Measurements from ENCODE around the gene GPR62. TPM values are rescaled to one million over a fixed set of nuclear protein-coding genes. Genes with fewer than 3 reads are reported as not detected.

Gene GPR62
- total RNA-seq, 2 donors from 2014 or later = not detected

DNA sequence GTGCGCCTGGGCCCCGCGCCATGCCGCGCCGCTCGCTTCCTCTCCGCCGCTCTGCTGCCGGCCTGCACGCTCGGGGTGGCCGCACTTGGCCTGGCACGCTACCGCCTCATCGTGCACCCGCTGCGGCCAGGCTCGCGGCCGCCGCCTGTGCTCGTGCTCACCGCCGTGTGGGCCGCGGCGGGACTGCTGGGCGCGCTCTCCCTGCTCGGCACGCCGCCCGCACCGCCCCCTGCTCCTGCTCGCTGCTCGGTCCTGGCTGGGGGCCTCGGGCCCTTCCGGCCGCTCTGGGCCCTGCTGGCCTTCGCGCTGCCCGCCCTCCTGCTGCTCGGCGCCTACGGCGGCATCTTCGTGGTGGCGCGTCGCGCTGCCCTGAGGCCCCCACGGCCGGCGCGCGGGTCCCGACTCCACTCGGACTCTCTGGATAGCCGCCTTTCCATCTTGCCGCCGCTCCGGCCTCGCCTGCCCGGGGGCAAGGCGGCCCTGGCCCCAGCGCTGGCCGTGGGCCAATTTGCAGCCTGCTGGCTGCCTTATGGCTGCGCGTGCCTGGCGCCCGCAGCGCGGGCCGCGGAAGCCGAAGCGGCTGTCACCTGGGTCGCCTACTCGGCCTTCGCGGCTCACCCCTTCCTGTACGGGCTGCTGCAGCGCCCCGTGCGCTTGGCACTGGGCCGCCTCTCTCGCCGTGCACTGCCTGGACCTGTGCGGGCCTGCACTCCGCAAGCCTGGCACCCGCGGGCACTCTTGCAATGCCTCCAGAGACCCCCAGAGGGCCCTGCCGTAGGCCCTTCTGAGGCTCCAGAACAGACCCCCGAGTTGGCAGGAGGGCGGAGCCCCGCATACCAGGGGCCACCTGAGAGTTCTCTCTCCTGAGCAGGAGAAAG is 951 bp downstream of the GPR62 start:
- H3K9me3 Mint-ChIP-seq = no peaks in the 10 kb centered on the region
- DNase-seq (ENCODE audit: low spot score) = no peak
- ATAC-seq = peak; percentile 58 to 68
- H3K4me3 Mint-ChIP-seq = no peak overlapping the region
- peaks cover 22 to 25% of the 10 kb centered on the region in 2 donors for H3K27me3 Mint-ChIP-seq
- no peaks in the 10 kb centered on the region for H3K36me3 Mint-ChIP-seq
- no peak overlapping the region for H3K27ac Mint-ChIP-seq
- H3K4me1 Mint-ChIP-seq (ENCODE audit: low read depth in 2 of 2) = peaks cover 0 to 4% of the 10 kb centered on the region in 2 donors

DNA sequence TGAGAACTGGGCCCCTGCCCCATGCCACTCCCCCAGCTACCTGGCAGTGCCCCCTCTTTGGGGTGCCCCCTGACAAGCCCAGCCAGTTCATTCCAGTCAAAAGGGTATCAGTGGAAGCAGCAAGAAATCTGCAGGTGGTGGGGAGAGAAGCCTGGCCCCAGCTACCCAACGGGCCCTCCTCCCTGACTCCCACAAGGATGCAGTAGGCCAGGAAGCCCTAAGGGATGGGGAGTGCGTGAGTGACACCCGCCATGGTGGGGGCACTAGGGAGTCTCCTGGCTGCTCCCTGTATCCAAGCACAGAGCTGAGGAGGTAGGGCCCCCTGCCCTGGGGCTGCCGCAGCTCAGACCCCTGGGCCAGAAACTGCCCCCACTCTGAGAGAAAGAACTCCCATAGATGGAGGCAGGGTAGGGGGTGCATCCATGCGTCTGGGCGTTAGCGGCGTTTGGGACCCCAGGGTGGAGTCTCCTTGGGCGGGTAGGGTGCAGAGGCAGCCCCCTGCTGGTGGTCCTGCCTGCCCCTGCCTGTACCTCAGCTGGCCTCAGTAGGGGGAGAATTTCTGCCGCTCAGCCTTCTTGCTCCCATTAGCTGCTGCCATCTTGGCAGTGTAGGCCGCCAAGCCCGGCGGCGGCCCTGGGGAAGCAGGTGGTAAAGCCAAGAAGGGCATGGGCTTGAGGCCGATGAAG is 2.5 kb downstream of the GPR62 start:
- peaks cover 22% of the 10 kb centered on the region in 2 donors for H3K27me3 Mint-ChIP-seq
- DNase-seq (ENCODE audit: low spot score) (no peak), ATAC-seq (no peak)
- no peaks in the 10 kb centered on the region for H3K9me3 Mint-ChIP-seq
- H3K4me1 Mint-ChIP-seq (ENCODE audit: low read depth in 2 of 2) = peaks cover 0 to 4% of the 10 kb centered on the region in 2 donors
- no peak overlapping the region for H3K4me3 Mint-ChIP-seq
- H3K36me3 Mint-ChIP-seq = no peaks in the 10 kb centered on the region
- no peak overlapping the region for H3K27ac Mint-ChIP-seq

DNA sequence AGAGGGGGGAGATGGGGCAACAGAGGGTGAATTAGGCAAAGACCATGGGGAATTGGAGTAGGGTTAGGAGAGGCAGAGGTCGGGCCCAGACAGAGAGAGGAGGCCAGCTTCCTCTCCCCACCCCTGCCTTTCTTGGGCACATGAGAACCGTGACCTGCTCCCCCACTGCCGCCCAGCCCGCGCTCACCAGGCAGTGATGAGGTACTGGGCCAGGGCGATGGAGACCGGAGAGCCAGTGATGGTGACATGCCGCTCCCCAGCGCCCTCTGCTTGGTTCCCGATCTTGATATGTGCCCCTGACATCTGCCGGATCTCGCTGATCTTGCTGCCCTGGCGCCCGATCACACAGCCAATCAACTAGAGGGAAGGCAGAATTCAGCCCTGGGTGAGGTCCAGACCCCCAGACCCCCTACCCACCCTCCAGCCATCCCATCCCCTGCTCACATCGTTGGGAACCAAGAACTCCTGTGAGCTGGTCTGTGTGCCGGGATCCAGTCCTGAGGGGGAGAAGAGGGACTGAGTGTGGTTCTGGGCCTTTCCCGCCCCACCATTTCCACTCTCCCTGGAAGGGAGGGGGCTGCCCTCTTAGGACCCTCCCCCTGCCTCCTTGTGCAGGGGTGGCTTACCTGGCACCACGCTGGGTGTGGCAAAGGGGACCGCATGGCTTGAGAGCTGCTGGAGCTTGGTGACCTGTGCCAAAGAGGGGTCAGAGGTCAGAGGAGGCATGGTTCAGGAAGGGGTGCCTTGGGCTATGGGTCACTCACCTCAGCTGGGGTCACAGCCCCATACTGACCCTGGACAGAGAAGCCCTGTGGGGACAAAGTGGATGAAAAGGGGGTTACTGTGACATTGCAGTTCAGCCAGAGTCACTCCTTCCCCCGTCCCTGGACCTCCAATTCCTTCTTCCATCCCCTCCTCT is 3.7 kb downstream of the GPR62 start:
- H3K27me3 Mint-ChIP-seq = peaks cover 12 to 13% of the 10 kb centered on the region in 2 donors
- H3K36me3 Mint-ChIP-seq = no peaks in the 10 kb centered on the region
- ATAC-seq = no peak
- H3K9me3 Mint-ChIP-seq = no peaks in the 10 kb centered on the region
- peaks cover 0 to 4% of the 10 kb centered on the region in 2 donors for H3K4me1 Mint-ChIP-seq (ENCODE audit: low read depth in 2 of 2)
- no peak for DNase-seq (ENCODE audit: low spot score)
- H3K4me3 Mint-ChIP-seq = no peak overlapping the region
- H3K27ac Mint-ChIP-seq = no peak overlapping the region

DNA sequence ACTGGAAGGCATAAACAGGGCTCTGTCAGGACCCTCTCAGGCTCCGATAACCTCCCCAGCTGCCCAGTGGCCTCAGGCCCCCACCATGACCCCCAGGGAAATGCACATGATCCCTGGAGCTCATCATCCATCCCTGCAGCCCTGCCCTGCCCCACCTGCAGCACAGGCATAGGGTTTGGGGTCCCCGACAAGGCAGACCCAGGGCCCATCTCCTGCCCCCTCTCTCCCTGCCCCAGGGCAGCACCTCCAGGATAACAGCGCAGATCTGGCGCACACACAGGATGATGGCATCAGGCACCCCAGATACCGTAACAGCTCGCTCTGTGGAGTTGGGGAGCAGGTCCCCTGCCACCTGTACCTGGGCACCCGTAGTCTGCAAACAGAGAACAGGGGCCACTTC is 4.5 kb downstream of the GPR62 start:
- H3K9me3 Mint-ChIP-seq = no peaks in the 10 kb centered on the region
- peaks cover 0 to 6% of the 10 kb centered on the region in 2 donors for H3K4me1 Mint-ChIP-seq (ENCODE audit: low read depth in 2 of 2)
- no peak overlapping the region for H3K4me3 Mint-ChIP-seq
- no peaks in the 10 kb centered on the region for H3K36me3 Mint-ChIP-seq
- ATAC-seq (no peak), DNase-seq (ENCODE audit: low spot score) (no peak)
- no peak overlapping the region for H3K27ac Mint-ChIP-seq
- H3K27me3 Mint-ChIP-seq = peaks cover 4 to 9% of the 10 kb centered on the region in 2 donors

DNA sequence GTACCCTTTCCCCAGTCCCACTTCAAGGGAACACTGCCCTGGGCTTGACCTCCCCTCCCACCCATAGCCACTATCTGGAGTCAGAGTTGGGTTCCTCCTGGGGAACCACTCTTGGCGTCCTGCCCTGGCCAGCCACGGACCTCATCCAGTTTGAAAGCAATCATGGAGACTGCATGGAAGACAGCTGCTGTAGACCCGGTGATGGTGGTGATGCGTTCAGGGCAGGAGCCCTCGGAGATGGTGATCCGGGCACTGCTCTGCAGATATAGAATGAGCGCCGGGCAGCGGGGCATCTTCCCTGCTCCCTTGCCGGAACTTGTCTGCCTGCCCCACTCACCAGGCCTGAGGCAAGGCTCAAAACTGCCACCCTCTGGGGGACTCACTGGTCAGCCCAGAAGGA is 5.2 kb downstream of the GPR62 start:
- no peak overlapping the region for H3K4me3 Mint-ChIP-seq
- peaks cover 6 to 7% of the 10 kb centered on the region in 2 donors for H3K4me1 Mint-ChIP-seq (ENCODE audit: low read depth in 2 of 2)
- no peak overlapping the region for H3K27ac Mint-ChIP-seq
- H3K27me3 Mint-ChIP-seq = peaks cover 0 to 11% of the 10 kb centered on the region in 2 donors
- no peak for ATAC-seq
- H3K36me3 Mint-ChIP-seq = no peaks in the 10 kb centered on the region
- DNase-seq (ENCODE audit: low spot score) = no peak
- no peaks in the 10 kb centered on the region for H3K9me3 Mint-ChIP-seq

DNA sequence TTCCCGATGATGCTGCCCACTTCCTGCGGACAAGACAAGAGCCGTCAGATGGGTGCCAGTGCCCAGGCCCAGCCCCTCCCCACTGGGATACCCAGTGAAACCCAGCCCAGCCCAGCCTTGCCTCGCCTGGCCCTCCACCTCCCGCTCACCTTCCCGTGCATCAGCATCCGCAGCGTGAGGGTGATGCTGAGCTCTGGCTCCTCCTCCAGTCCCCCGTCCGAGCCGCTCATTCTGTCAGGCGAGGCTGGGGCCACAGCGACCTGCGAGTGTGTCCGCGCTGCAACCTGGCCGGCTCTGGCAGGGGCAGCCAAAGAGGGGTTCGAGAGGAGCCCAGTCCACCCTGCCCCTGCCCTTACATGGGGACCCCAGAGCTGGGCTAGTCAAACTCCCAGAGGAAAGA is 5.8 kb downstream of the GPR62 start:
- Mint-ChIP-seq H3K4me1 (ENCODE audit: low read depth in 2 of 2) (peaks cover 7 to 11% of the 10 kb centered on the region in 2 donors), H3K27me3 (peaks cover 0 to 12% of the 10 kb centered on the region in 2 donors), H3K27ac (no peak overlapping the region), H3K9me3 (no peaks in the 10 kb centered on the region), H3K4me3 (no peak overlapping the region), H3K36me3 (no peaks in the 10 kb centered on the region)
- DNase-seq (ENCODE audit: low spot score) (no peak), ATAC-seq (no peak)

DNA sequence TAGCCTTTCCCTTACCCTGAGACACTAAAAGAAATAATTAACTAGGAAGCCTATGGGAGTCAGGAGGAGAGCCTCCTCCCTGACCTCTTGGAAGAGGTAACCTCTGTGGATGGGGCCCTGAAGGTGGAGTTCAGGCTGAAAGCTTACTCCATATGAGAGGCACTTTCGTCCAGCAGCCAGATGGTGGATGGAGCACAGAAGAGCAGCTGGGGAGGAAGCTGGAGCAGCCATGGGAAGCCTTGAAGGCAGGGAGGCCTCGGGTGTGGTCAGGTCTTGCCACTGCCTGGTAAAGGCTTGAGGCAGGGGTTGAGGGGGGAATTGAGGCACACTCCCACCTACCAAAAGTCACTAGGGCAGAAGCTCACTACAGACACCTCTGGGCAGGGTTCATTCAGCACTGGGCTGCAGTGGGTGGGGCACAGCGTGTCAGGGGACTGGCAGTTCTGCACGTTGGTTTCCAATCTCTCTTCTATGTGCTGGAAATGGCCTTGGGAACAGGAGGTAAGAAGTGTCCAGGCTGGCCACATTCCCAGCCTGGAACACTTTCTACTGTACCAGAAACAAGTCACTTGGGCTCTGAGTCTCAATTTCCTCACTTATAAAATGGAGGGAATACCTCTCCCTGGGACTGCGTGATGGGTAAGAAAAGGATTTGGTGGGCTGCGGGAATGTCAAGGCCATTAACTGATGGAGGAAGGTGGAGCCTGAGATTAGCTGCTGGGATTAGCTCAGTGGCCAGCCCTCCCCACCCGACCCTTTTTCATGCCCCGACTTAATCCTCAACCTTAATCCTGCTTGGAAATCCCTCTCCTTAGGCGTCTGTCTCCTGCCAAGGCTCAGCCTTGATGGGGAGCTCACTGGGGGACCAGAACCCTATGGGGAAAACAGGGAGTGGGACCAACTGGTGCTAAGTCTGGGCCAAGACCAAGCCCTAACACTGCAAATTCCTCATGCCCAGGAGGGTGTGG is 6.7 kb downstream of the GPR62 start:
- ATAC-seq (no peak), DNase-seq (ENCODE audit: low spot score) (no peak)
- Mint-ChIP-seq H3K27ac (no peak overlapping the region), H3K4me3 (no peak overlapping the region), H3K9me3 (no peaks in the 10 kb centered on the region), H3K4me1 (ENCODE audit: low read depth in 2 of 2) (peaks cover 5 to 11% of the 10 kb centered on the region in 2 donors), H3K27me3 (peaks cover 0 to 12% of the 10 kb centered on the region in 2 donors), H3K36me3 (no peaks in the 10 kb centered on the region)

DNA sequence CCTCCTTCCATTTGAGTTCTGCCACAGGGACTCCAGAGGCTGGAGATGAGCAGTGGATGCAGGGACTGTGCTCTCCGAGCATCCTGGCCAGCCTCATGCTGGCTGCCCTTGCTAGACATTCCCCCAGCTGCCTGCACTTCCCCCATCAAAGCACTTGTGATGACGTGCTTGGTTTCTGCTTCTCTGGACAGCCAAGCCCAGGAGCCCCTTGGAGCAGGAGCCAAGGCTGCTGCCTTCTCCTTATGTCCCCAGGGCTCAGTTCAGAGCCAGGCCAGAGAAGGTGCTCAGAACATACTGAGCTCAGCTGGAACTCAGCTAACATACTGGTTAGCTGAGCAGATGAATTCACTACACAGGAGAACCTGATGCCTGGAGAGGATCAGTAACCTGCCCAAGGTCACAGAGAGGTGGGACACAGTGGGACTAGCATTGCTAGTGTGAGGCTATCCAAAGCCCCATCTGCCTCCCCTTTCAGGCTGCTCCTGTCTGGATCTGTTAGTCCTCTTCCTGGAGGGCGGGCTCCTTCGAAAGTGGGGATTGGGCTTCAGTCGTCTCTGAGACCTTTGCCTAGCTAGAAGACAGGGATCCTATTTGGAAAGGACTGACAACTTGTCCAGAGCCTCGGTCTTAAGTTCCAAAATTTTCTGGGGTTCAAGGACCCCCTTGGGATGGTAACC is 7.8 kb downstream of the GPR62 start:
- DNase-seq (ENCODE audit: low spot score) (no peak), ATAC-seq (no peak)
- no peak overlapping the region for H3K4me3 Mint-ChIP-seq
- peaks cover 0 to 12% of the 10 kb centered on the region in 2 donors for H3K27me3 Mint-ChIP-seq
- no peak overlapping the region for H3K27ac Mint-ChIP-seq
- no peaks in the 10 kb centered on the region for H3K36me3 Mint-ChIP-seq
- H3K9me3 Mint-ChIP-seq = no peaks in the 10 kb centered on the region
- H3K4me1 Mint-ChIP-seq (ENCODE audit: low read depth in 2 of 2) = peaks cover 8 to 11% of the 10 kb centered on the region in 2 donors

DNA sequence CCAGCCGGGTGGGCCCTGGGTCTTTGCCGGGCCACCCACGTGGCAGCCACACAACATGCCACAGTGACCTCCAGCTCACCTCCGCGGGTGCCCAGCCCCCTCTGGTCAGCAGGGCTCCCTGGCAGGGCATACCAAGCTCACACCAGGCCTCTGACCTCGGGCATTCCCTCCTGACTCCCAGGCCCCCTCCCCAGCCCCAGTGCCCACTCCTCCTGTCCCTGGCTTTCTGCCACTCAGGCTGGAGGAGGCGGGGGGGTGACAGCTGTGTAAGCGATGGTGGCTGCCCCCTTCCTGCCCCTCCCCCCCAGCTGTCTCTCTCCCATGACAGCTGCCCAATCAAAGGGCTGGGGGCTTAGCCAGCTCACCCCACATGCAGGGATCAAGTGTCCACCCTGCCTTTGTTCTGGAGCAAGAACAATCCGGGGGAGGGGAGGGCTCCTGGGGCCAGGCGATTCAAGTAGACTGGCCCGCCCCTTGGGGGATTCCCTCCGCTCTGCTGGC is 8.8 kb downstream of the GPR62 start:
- no peak for ATAC-seq
- no peaks in the 10 kb centered on the region for H3K36me3 Mint-ChIP-seq
- no peak overlapping the region for H3K4me3 Mint-ChIP-seq
- peaks cover 0 to 8% of the 10 kb centered on the region in 2 donors for H3K27me3 Mint-ChIP-seq
- no peaks in the 10 kb centered on the region for H3K9me3 Mint-ChIP-seq
- no peak overlapping the region for H3K27ac Mint-ChIP-seq
- DNase-seq (ENCODE audit: low spot score) = no peak
- H3K4me1 Mint-ChIP-seq (ENCODE audit: low read depth in 2 of 2) = peaks cover 8 to 11% of the 10 kb centered on the region in 2 donors

DNA sequence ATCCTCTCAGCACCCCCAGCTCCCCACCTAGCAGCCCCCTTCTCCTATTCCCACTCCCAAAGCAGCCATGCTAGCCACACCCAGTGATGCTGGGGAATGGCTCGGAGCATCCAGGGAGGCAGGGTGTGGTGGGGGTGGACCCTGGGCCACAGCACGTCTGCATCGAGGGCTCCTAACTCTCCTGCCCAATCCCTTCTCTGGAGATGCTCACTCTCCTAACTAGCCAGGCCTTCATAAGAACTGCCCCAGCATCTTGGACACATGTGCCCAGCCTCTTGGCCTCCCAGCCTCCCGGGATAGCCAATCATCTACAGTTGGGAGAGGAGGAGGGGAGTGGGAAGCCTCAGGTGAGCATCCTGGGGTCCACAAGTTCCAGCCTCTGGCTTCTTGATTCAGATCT is 9.3 kb downstream of the GPR62 start:
- peaks cover 0 to 8% of the 10 kb centered on the region in 2 donors for H3K27me3 Mint-ChIP-seq
- DNase-seq (ENCODE audit: low spot score) (no peak), ATAC-seq (no peak)
- peaks cover 8 to 11% of the 10 kb centered on the region in 2 donors for H3K4me1 Mint-ChIP-seq (ENCODE audit: low read depth in 2 of 2)
- H3K27ac Mint-ChIP-seq = no peak overlapping the region
- no peaks in the 10 kb centered on the region for H3K9me3 Mint-ChIP-seq
- no peak overlapping the region for H3K4me3 Mint-ChIP-seq
- H3K36me3 Mint-ChIP-seq = no peaks in the 10 kb centered on the region

DNA sequence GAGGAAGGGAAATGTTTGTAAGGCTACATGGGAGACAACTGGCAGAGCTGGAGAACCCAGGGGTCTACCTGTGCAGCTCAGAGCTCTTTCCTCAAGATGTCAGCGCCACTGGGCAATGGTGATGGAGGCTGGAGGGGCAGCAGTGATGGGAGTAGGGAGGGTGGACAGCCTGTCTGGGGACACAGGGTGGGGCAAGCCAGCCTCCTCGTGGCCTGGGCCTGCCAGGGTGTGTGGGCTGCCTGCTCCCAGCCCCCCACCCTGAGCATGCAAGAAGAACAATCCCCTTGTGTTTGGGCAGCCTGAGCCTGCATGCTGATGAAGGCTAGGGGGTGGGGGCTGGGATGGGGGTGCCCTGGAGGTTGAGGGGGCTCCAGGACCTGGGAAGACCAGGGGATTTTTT is 10.8 kb downstream of the GPR62 start:
- Mint-ChIP-seq H3K27ac (peak overlapping the region in 1 of 2 donors; percentile 50), H3K36me3 (no peaks in the 10 kb centered on the region), H3K4me1 (ENCODE audit: low read depth in 2 of 2) (peaks cover 8 to 11% of the 10 kb centered on the region in 2 donors), H3K4me3 (peak overlapping the region; percentile 79), H3K27me3 (peaks cover 0 to 8% of the 10 kb centered on the region in 2 donors), H3K9me3 (no peaks in the 10 kb centered on the region)
- DNase-seq (ENCODE audit: low spot score) = no peak
- ATAC-seq = no peak

DNA sequence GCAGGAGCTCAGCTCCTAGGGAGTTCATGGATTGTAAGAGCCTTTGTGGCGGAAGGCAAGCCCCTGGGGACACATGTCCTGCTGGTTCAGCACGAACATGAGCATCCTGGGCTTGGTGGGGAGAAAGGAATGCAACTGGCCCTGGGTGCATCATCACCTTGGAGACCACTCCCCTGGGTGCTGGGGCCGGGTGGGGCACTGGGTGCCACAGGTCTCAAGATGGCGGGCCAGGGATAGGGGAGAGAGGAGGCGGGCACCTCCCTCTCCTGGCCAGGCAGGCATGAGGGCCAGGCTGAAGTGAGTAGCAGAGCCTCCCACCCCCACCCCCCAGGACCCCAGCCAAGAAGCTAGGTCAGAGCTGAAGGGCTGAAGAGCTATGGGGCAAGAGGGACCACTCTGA is 11.3 kb downstream of the GPR62 start:
- Mint-ChIP-seq H3K4me3 (peak overlapping the region; percentile 79), H3K36me3 (no peaks in the 10 kb centered on the region), H3K4me1 (ENCODE audit: low read depth in 2 of 2) (peaks cover 8 to 11% of the 10 kb centered on the region in 2 donors), H3K27me3 (peaks cover 0 to 8% of the 10 kb centered on the region in 2 donors), H3K9me3 (no peaks in the 10 kb centered on the region), H3K27ac (peak overlapping the region; percentile 47 to 50)
- no peak for DNase-seq (ENCODE audit: low spot score)
- ATAC-seq = no peak

Measured in natural killer cell treated with Interleukin-12 subunit alpha and Interleukin-12 subunit beta and Interleukin-15 and Interleukin-18, amount 100 ng/mL, for 72 hours (primary cell).